ENCODE measurements around the gene MATCAP1.

Gene MATCAP1

GRCh38 chr16:67209565-67209964 is 25.8 kb upstream of the MATCAP1 start:
- TF ChIP-seq CTCF (IDR thresholded peaks at IDR 0.05; ENCODE audit: low read depth, low read length): no peak
- Histone ChIP-seq H3K36me3 (no peaks in the 10 kb centered on the region), H3K27me3 (no peaks in the 10 kb centered on the region), H3K9me3 (no peaks in the 10 kb centered on the region), H3K4me1 (peaks cover 13% of the 10 kb centered on the region), H3K4me3 (ENCODE audit: low read depth, low read length) (no peak overlapping the region)
- DNase-seq: no peak

GRCh38 chr16:67208154-67208896 is 24.6 kb upstream of the MATCAP1 start:
- no peak for TF ChIP-seq CTCF (IDR thresholded peaks at IDR 0.05; ENCODE audit: low read depth, low read length)
- H3K4me3 ChIP-seq (ENCODE audit: low read depth, low read length): no peak overlapping the region
- no peak for DNase-seq
- no peaks in the 10 kb centered on the region; the same call in 1 of the 2 replicates for H3K36me3 ChIP-seq
- peaks cover 13% of the 10 kb centered on the region for H3K4me1 ChIP-seq
- H3K9me3 ChIP-seq: no peaks in the 10 kb centered on the region
- no peaks in the 10 kb centered on the region for H3K27me3 ChIP-seq

- H3K4me1 ChIP-seq: peaks cover 13% of the 10 kb centered on the region
- DNase-seq: peak; percentile 57
- no peaks in the 10 kb centered on the region for H3K9me3 ChIP-seq
- H3K4me3 ChIP-seq (ENCODE audit: low read depth, low read length): no peak overlapping the region; the same call in 1 of the 2 replicates
- no peak for TF ChIP-seq CTCF (IDR thresholded peaks at IDR 0.05; ENCODE audit: low read depth, low read length)
- no peaks in the 10 kb centered on the region for H3K27me3 ChIP-seq
- no peaks in the 10 kb centered on the region; the same call in 1 of the 2 replicates for H3K36me3 ChIP-seq
Measured at GRCh38 chr16:67207249-67208091, 23.7 kb upstream of the MATCAP1 start.

- no peak for TF ChIP-seq CTCF (IDR thresholded peaks at IDR 0.05; ENCODE audit: low read depth, low read length)
- H3K4me3 ChIP-seq (ENCODE audit: low read depth, low read length): no peak overlapping the region
- no peaks in the 10 kb centered on the region for H3K9me3 ChIP-seq
- H3K36me3 ChIP-seq: peaks cover 5% of the 10 kb centered on the region; the same call in 1 of the 2 replicates
- H3K4me1 ChIP-seq: peaks cover 13% of the 10 kb centered on the region
- no peaks in the 10 kb centered on the region for H3K27me3 ChIP-seq
- DNase-seq: no peak
Measured at GRCh38 chr16:67206838-67207248, 23.1 kb upstream of the MATCAP1 start.

GRCh38 chr16:67206129-67206837 is 22.5 kb upstream of the MATCAP1 start:
- Histone ChIP-seq H3K4me1 (peaks cover 13% of the 10 kb centered on the region), H3K9me3 (no peaks in the 10 kb centered on the region), H3K36me3 (peaks cover 10% of the 10 kb centered on the region; the same call in 1 of the 2 replicates), H3K4me3 (ENCODE audit: low read depth, low read length) (no peak overlapping the region), H3K27me3 (no peaks in the 10 kb centered on the region)
- TF ChIP-seq CTCF (IDR thresholded peaks at IDR 0.05; ENCODE audit: low read depth, low read length): no peak
- DNase-seq: no peak

All from BE2C (cell line).